GM21528 (cell line): ENCODE data around the gene UTF1.
"Not testable (repeated sequence)": the region's sequence is repeated elsewhere in the genome, so short reads cannot be mapped to it uniquely, and the experiment has no call there.

Experiments used
- ATAC-seq: cut with Tn5 transposase; IDR thresholded peaks from one replicate; pipeline ENCODE4 v1.9.1; 2021; ENCODE audit warnings: mild to moderate bottlenecking, moderate library complexity; ENCODE audit not compliant: unreplicated experiment, low FRiP score

Gene UTF1

GRCh38 chr10:133260895-133261725, 31.1 kb downstream of the UTF1 start:
- ATAC-seq, result peak; percentile 52

- peak; percentile 46 for ATAC-seq
These were observed 31.8 kb downstream of the UTF1 start for GRCh38 chr10:133261726-133262325.

- no peak for ATAC-seq
These were observed 32.7 kb downstream of the UTF1 start for GRCh38 chr10:133262696-133263095.

GRCh38 chr10:133263674-133264073, 33.7 kb downstream of the UTF1 start:
- ATAC-seq, result no peak

- ATAC-seq, result no peak
These were observed 34.4 kb downstream of the UTF1 start for GRCh38 chr10:133264461-133264860.

- not testable (repeated sequence) for ATAC-seq
These were observed 35.0 kb downstream of the UTF1 start for GRCh38 chr10:133265052-133265451.

GRCh38 chr10:133266056-133266795, 36.2 kb downstream of the UTF1 start:
- no peak for ATAC-seq

GRCh38 chr10:133267293-133267692, 37.3 kb downstream of the UTF1 start:
- no peak for ATAC-seq

GRCh38 chr10:133267829-133268228, 37.8 kb downstream of the UTF1 start:
- ATAC-seq, result no peak

GRCh38 chr10:133268532-133268931, 38.5 kb downstream of the UTF1 start:
- ATAC-seq, result no peak

- ATAC-seq, result no peak
These were observed 39.4 kb downstream of the UTF1 start for GRCh38 chr10:133269367-133269766.

GRCh38 chr10:133270204-133270603, 40.2 kb downstream of the UTF1 start:
- ATAC-seq, result no peak

GRCh38 chr10:133270773-133271297, 40.8 kb downstream of the UTF1 start:
- no peak for ATAC-seq

- no peak for ATAC-seq
These were observed 41.7 kb downstream of the UTF1 start for GRCh38 chr10:133271521-133272300.

GRCh38 chr10:133272301-133272963, 42.4 kb downstream of the UTF1 start:
- no peak for ATAC-seq

- ATAC-seq, result no peak
These were observed 43.0 kb downstream of the UTF1 start for GRCh38 chr10:133272964-133273420.

GRCh38 chr10:133273534-133274143, 43.6 kb downstream of the UTF1 start:
- ATAC-seq, result no peak

GRCh38 chr10:133274751-133275683, 45.0 kb downstream of the UTF1 start:
- ATAC-seq, result peak; percentile 50
